GM21528 (cell line): ENCODE results near the gene RND2.
"Not testable (repeated sequence)": the region's sequence is repeated elsewhere in the genome, so short reads cannot be mapped to it uniquely, and the experiment has no call there.

ENCODE experiments used
- ATAC-seq: cut with Tn5 transposase; IDR thresholded peaks from one replicate; pipeline ENCODE4 v1.9.1; 2021; ENCODE audit warnings: mild to moderate bottlenecking, moderate library complexity; ENCODE audit not compliant: unreplicated experiment, low FRiP score

The RND2 gene

GRCh38 chr17:43024407-43025289 is at the start of gene RND2:
Gene RND2, plus strand, starts transcription at chr17:43025231. Its CDS starts 117 bp downstream, at chr17:43025348.
- ATAC-seq, result no peak

GRCh38 chr17:42975265-42975664 is 49.8 kb upstream of the RND2 start:
- no peak for ATAC-seq

- ATAC-seq, result not testable (repeated sequence)
Measured at GRCh38 chr17:42975701-42976100, 49.3 kb upstream of the RND2 start.

- no peak for ATAC-seq
Measured at GRCh38 chr17:42979511-42980273, 45.3 kb upstream of the RND2 start, which contains the start of gene PTGES3L. Gene PTGES3L, minus strand, starts transcription at chr17:42980080. Its CDS starts 27 bp downstream, at chr17:42980053.

- ATAC-seq, result peak; percentile 47
Measured at GRCh38 chr17:42980274-42980765, 44.7 kb upstream of the RND2 start, which contains the start of gene RUNDC1. Gene RUNDC1, plus strand, starts transcription at chr17:42980565. Its CDS starts 12 bp downstream, at chr17:42980577.

- peak; percentile 47 for ATAC-seq
Measured at GRCh38 chr17:42980766-42981397, 44.1 kb upstream of the RND2 start.

- no peak for ATAC-seq
Measured at GRCh38 chr17:42982266-42982665, 42.8 kb upstream of the RND2 start.

GRCh38 chr17:42985225-42985624 is 39.8 kb upstream of the RND2 start:
- no peak for ATAC-seq

GRCh38 chr17:42989141-42989540 is 35.9 kb upstream of the RND2 start:
- ATAC-seq, result no peak

- ATAC-seq, result no peak
Measured at GRCh38 chr17:42989726-42990652, 35.0 kb upstream of the RND2 start.

GRCh38 chr17:42991471-42991870 is 33.6 kb upstream of the RND2 start:
- ATAC-seq, result no peak

- no peak for ATAC-seq
Measured at GRCh38 chr17:42992872-42993271, 32.2 kb upstream of the RND2 start.

- not testable (repeated sequence) for ATAC-seq
Measured at GRCh38 chr17:42993913-42994312, 31.1 kb upstream of the RND2 start.

GRCh38 chr17:42997390-42997983 is 27.5 kb upstream of the RND2 start:
- ATAC-seq, result no peak

GRCh38 chr17:42997984-42998938 is 26.8 kb upstream of the RND2 start, which contains the start of gene RPL27:
Gene RPL27, plus strand, starts transcription at chr17:42998419. Its CDS starts 332 bp downstream, at chr17:42998751.
- peak; percentile 89 for ATAC-seq

- ATAC-seq, result no peak
Measured at GRCh38 chr17:42999003-42999525, 26.0 kb upstream of the RND2 start.

- not testable (repeated sequence) for ATAC-seq
Measured at GRCh38 chr17:43000894-43001293, 24.1 kb upstream of the RND2 start.
